Loucy (cell line): Measurements from ENCODE around the gene SYDE2.

Source experiments
- CTCF ChIP-seq: fragments of 200-600 bp; sonication (generic); conservative IDR thresholded peaks from 2 replicates; pipeline ENCODE4 v1.5.1; 2014; ENCODE audit warnings: mild to moderate bottlenecking, antibody characterized with exemption, low read length
- EZH2phosphoT487 ChIP-seq: fragments of 200-600 bp; IDR thresholded peaks from 2 replicates; pipeline ENCODE4 v1.6.1; 2018; ENCODE audit warnings: antibody characterized with exemption, mild to moderate bottlenecking, moderate library complexity, borderline replicate concordance

DNA sequence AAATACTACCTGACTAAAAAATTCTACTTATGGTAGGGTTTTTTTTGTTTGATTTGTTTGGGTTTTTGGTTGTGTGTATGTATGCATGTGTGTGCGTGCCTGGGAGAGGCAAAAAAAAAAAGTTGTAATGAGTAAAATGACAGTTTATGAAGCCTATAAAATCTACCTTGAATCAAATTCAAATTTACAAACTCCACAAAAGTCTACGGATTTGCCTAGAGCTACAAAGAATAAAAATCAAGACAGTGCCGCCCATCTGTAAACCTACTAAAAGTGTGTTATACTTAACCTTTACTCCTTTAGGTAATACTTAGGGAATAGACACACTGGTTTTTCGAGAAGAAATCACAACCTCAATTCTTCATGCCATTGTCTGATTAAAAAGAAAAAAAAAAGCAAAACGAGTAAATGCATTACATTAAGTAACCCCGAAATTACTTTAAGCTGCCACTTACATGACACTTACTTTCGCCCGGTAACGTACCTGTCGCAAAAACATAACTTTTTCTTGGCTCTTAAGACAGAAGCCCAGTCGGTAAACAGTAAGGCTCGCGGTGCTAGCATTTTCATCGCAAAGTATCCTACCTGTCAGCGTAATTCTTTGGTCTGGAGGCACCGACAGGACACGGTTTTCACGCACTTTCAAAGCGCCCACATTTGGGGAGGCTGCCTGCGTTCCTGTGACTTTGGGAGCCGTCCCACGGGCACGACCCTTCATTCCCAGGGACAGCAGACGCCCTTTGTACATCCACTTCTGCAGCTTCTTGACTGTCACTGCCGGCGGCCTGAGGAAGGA is 951 bp downstream of the SYDE2 start:
- TF ChIP-seq CTCF (no peak), EZH2phosphoT487 (no peak)
